GM12875 (cell line): Measurements from ENCODE around the gene ELP4.

Experiments
- H3K4me3 ChIP-seq: one replicate; pipeline ENCODE4 v1.5.1; 2011; ENCODE audit warnings: low read depth, low read length, control low read depth
- CTCF ChIP-seq: IDR thresholded peaks from 2 replicates; pipeline ENCODE4 v1.5.1; 2011; ENCODE audit warnings: low read depth, mild to moderate bottlenecking, control low read depth, inconsistent platforms, low read length, moderate library complexity, borderline replicate concordance; ENCODE audit not compliant: insufficient read depth

ELP4 gene

GRCh38 chr11:31780480-31780971 is 271.0 kb downstream of the ELP4 start:
- TF ChIP-seq CTCF: no peak
- H3K4me3 ChIP-seq: no peak overlapping the region

- TF ChIP-seq CTCF: no peak
Observed at GRCh38 chr11:31782257-31782656, 272.7 kb downstream of the ELP4 start.

GRCh38 chr11:31783252-31783651 is 273.7 kb downstream of the ELP4 start:
- H3K4me3 ChIP-seq: no peak overlapping the region
- TF ChIP-seq CTCF: no peak

More at GRCh38 chr11:31782257-31782656, 272.7 kb downstream of the ELP4 start:
- no peak overlapping the region for H3K4me3 ChIP-seq

- no peak overlapping the region for H3K4me3 ChIP-seq
- no peak for TF ChIP-seq CTCF
Observed at GRCh38 chr11:31784611-31785010, 275.0 kb downstream of the ELP4 start.

- TF ChIP-seq CTCF: no peak
Observed at GRCh38 chr11:31786996-31787685, 277.6 kb downstream of the ELP4 start.

GRCh38 chr11:31788085-31788484 is 278.5 kb downstream of the ELP4 start:
- TF ChIP-seq CTCF: no peak
- no peak overlapping the region for H3K4me3 ChIP-seq

More at GRCh38 chr11:31786996-31787685, 277.6 kb downstream of the ELP4 start:
- no peak overlapping the region for H3K4me3 ChIP-seq

- H3K4me3 ChIP-seq: no peak overlapping the region
- TF ChIP-seq CTCF: no peak
Observed at GRCh38 chr11:31790649-31791048, 281.1 kb downstream of the ELP4 start.
